Ascending aorta (tissue), 2 donors: ENCODE results near the gene NEURL3. TPM values are rescaled to one million over a fixed set of nuclear protein-coding genes. Genes with fewer than 3 reads are reported as not detected.

Experiments used
- DNase-seq, 2 donors: peaks; one replicate each; pipeline ENCODE4 v3.0.0-alpha.2; 2019; ENCODE audit warnings: low spot score in 2 of 2
- H3K27ac ChIP-seq, 2 donors: fragments of 200-600 bp; sonication (generic); one replicate each; pipeline ENCODE4 v1.5.1; 2016 to 2017; ENCODE audit warnings: mild to moderate bottlenecking in 1 of 2
- H3K27me3 ChIP-seq: fragments of 200-600 bp; sonication (generic); one replicate; pipeline ENCODE4 v1.5.1; 2017
- H3K36me3 ChIP-seq, 2 donors: fragments of 200-600 bp; sonication (generic); one replicate each; pipeline ENCODE4 v1.5.1; 2016
- H3K4me1 ChIP-seq, 2 donors: fragments of 200-600 bp; sonication (generic); one replicate each; pipeline ENCODE4 v1.5.1; 2016 to 2017; ENCODE audit warnings: mild to moderate bottlenecking in 1 of 2
- H3K4me3 ChIP-seq, 2 donors: fragments of 200-600 bp; sonication (generic); one replicate each; pipeline ENCODE4 v1.5.1; 2016 to 2017; ENCODE audit warnings: mild to moderate bottlenecking in 1 of 2
- H3K9me3 ChIP-seq, 2 donors: fragments of 200-600 bp; sonication (generic); one replicate each; pipeline ENCODE4 v1.5.1; 2016
- intact Hi-C: fragments of 100-400 bp; cut with DNase I; formaldehyde crosslinking; loops from one replicate; pipeline ENCODE4 v1.15.1; 2023
- total RNA-seq: library from RNA; depleted of rRNA; stranded (reverse); fragments of >200 nt; gene quantifications from one replicate; pipeline ENCODE4 v1.1.0, GENCODE V29; 2016
- TF ChIP-seq, protein P1 (sequence below), 3 experiments: fragments of 200-600 bp in 2 of 3; fragments of 450-650 bp in 1 of 3; sonication (generic) in 2 of 3; IDR thresholded peaks; one replicate each; pipeline ENCODE4 v1.5.1; 2016 to 2019; ENCODE audit warnings: antibody characterized with exemption in 3 of 3, mild to moderate bottlenecking in 1 of 3, moderate library complexity in 1 of 3

NEURL3 gene
- total RNA-seq, 1 donor from 2014 or later = not detected

GRCh38 chr2:96523659-96524481 lies 18.7 kb upstream of the NEURL3 start:
- no peak for DNase-seq
- H3K27ac ChIP-seq = no peak overlapping the region
- intact Hi-C loops = loop anchor here (2.0 kb wide), 1 partner anchor 19 kb away; no protein-coding TSS in a partner anchor
- H3K9me3 ChIP-seq = no peaks in the 10 kb centered on the region
- H3K4me3 ChIP-seq = no peak overlapping the region
- H3K4me1 ChIP-seq = peaks cover under 1 to 17% of the 10 kb centered on the region in 2 donors
- no peaks in the 10 kb centered on the region for H3K27me3 ChIP-seq
- TF ChIP-seq, protein P1, sequence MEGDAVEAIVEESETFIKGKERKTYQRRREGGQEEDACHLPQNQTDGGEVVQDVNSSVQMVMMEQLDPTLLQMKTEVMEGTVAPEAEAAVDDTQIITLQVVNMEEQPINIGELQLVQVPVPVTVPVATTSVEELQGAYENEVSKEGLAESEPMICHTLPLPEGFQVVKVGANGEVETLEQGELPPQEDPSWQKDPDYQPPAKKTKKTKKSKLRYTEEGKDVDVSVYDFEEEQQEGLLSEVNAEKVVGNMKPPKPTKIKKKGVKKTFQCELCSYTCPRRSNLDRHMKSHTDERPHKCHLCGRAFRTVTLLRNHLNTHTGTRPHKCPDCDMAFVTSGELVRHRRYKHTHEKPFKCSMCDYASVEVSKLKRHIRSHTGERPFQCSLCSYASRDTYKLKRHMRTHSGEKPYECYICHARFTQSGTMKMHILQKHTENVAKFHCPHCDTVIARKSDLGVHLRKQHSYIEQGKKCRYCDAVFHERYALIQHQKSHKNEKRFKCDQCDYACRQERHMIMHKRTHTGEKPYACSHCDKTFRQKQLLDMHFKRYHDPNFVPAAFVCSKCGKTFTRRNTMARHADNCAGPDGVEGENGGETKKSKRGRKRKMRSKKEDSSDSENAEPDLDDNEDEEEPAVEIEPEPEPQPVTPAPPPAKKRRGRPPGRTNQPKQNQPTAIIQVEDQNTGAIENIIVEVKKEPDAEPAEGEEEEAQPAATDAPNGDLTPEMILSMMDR (IDR thresholded peaks at IDR 0.05) = no peak
- no peaks in the 10 kb centered on the region for H3K36me3 ChIP-seq

- no peak overlapping the region for H3K27ac ChIP-seq
- DNase-seq = no peak
These were observed 17.4 kb upstream of the NEURL3 start for GRCh38 chr2:96522304-96523203.

GRCh38 chr2:96521219-96521618 lies 16.1 kb upstream of the NEURL3 start:
- DNase-seq = no peak
- no peaks in the 10 kb centered on the region for H3K4me1 ChIP-seq
- intact Hi-C loops = no loop called here

More at GRCh38 chr2:96522304-96523203, 17.4 kb upstream of the NEURL3 start:
- H3K27me3 ChIP-seq = no peaks in the 10 kb centered on the region
- TF ChIP-seq, protein P1 (IDR thresholded peaks at IDR 0.05) = no peak
- intact Hi-C loops = no loop called here
- no peaks in the 10 kb centered on the region for H3K36me3 ChIP-seq
- peaks cover 0 to 10% of the 10 kb centered on the region in 2 donors for H3K4me1 ChIP-seq
- H3K9me3 ChIP-seq = no peaks in the 10 kb centered on the region
- H3K4me3 ChIP-seq = no peak overlapping the region

GRCh38 chr2:96520697-96521096 lies 15.5 kb upstream of the NEURL3 start:
- Histone ChIP-seq H3K36me3 (no peaks in the 10 kb centered on the region), H3K4me1 (no peaks in the 10 kb centered on the region), H3K4me3 (no peak overlapping the region), H3K27ac (no peak overlapping the region), H3K9me3 (peaks cover 0 to 6% of the 10 kb centered on the region in 2 donors), H3K27me3 (no peaks in the 10 kb centered on the region)
- DNase-seq = no peak
- TF ChIP-seq, protein P1 (IDR thresholded peaks at IDR 0.05) = peak in 1 of 3 experiments; percentile 7
- intact Hi-C loops = no loop called here

More at GRCh38 chr2:96521219-96521618, 16.1 kb upstream of the NEURL3 start:
- Histone ChIP-seq H3K36me3 (no peaks in the 10 kb centered on the region), H3K27ac (no peak overlapping the region), H3K27me3 (no peaks in the 10 kb centered on the region), H3K4me3 (no peak overlapping the region), H3K9me3 (peaks cover 0 to 6% of the 10 kb centered on the region in 2 donors)
- TF ChIP-seq, protein P1 (IDR thresholded peaks at IDR 0.05) = no peak

DNA sequence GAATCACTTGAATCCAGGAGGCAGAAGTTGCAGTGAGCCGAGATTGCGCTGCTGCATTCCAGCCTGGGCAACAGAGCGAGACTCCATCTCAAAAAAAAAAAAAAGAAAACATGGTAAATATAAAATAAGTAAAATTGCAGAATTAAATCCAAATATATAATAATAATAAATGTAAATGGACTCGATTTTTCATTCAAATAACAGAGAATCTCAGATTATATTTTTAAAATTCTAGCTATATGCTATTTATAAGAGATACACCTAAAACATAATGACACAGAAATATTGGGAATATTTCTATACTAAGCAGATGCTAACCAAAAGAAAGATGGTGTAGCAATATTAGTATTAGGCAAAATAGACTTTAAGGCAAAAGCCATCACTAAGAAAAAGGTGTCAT lies 15.1 kb upstream of the NEURL3 start:
- H3K27ac ChIP-seq = no peak overlapping the region
- no peak for DNase-seq
- TF ChIP-seq, protein P1 (IDR thresholded peaks at IDR 0.05) = no peak
- no peaks in the 10 kb centered on the region for H3K4me1 ChIP-seq
- no peaks in the 10 kb centered on the region for H3K27me3 ChIP-seq
- H3K4me3 ChIP-seq = no peak overlapping the region
- H3K36me3 ChIP-seq = no peaks in the 10 kb centered on the region
- peaks cover 0 to 6% of the 10 kb centered on the region in 2 donors for H3K9me3 ChIP-seq
- intact Hi-C loops = no loop called here
